Activated CD4-positive, alpha-beta T cell treated with anti-CD3 and anti-CD28 coated beads, Interleukin-10, Interleukin-2, amounts not matched to agents 100 ng/mL and 50 ng/mL, durations not matched to agents 16 hours and 8 hours (primary cell): ENCODE measurements around the gene MYBBP1A.

Experiments
- DNase-seq: peaks from one replicate; pipeline ENCODE4 v3.0.0-alpha.2; 2020

The MYBBP1A gene

GRCh38 chr17:4569591-4569990, 14.4 kb upstream of the MYBBP1A start:
- no peak for DNase-seq

DNA sequence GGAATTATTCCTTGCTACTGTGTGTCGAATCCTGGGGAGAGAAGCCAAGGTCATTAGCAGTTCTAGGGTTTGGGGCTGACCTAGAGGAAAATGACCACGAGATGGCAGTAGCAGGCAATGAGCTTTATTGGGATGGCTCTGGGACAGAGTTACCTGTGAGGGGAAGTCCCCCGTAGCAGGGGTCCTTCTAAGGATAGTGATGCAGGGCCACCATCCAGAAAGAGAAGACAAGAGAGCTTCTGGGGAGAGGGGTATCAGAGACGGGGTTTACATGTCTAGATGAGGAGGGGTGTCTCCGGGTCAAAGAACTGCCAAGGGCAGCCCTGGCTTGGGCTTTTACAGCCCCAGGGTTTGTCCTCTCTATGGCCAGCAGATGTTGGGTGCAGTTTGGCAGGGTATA, 11.6 kb upstream of the MYBBP1A start:
- peak; percentile 60 for DNase-seq

- DNase-seq = peak; percentile 80
These were observed 10.3 kb upstream of the MYBBP1A start for GRCh38 chr17:4565209-4566141.

DNA sequence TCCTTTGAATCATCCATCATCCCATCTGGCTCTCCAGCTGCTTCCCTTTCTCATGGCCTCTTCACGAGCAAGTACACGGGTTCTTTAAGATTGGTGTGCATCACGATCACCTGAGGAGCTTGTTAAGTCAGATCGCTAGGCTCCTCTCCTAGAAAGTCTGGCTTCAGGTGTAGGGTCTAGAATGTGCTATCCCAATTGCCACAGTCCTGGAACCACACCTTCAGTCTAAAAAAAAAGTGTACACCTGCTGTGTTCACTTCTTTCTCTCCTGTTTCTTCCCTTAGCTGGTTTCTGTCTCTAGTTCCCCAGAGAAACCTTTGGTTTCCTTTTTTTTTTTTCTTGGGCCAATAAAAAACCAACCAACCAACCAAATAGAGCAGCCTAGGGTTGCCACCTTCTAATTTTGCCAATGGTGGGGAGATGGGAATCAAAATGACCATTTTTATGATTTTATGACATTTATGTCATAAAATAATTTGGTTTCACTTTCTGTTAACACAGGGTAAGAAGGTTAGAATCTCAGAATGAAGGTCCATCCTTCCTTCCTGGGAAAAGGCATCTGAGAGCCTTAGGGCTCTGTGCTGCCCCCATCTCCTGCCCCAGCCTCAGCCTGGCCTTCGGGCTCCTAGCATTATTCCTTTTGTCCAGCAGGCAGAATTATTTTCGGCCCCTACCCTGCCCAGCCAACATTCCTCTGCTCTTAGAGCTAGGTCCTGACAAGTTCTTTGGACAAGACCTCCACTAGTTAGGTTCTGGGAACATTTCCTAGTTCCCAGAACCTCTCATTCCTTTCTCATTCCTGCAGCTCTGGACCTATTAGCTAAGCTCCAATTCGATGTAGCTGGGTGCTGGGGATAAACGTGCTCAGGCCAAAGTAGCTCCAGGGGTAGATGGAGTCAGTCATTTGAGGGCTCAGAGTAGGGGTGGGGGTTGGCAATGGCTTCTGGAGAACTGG, 7.1 kb upstream of the MYBBP1A start:
- no peak for DNase-seq

DNA sequence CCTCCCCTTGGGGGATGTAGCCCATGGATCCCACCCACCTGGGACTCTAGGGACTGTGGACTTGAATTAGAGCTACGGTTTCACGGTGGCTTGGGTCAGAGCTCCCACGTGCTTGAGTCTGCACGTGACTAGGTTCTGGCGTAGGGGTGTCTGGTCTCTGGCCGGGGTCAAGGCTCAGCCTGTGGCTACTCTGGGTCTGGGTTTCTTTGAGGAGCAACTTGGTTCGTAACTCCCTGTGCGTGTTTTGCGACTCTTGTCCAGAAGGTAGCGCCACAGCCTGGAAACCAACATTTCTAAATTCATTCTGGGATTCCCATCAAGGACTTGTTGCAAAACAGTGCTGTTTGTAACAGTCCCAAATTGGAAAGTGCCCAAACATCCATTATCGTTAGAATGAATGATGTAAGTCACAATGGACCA, 5.7 kb upstream of the MYBBP1A start:
- no peak for DNase-seq

DNA sequence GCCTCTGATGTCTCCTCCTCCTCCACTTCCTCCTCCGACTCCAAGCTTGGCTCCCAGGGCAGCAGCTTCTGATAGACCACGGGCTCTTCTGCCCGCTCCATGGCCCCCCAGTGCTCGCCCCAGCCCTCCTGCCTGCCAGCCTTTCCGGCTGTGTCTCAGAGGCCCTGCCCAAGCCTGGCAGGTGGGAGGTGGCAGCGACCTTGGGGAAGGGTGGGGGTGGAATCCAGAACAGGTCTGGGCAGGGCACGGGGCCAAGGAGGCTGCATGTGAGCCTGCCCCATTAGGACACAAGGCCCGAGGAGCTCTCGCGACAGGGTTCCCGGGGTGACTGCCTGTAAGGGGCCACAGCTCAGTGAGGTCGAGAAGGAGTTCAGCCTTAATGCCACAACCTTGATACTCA, 5.2 kb upstream of the MYBBP1A start, which contains the start of gene GGT6:
Gene GGT6, minus strand, starts transcription at position 157 of the 400 bp plus-strand sequence. Its CDS starts 56 bp downstream, at position 101.
- DNase-seq = no peak

GRCh38 chr17:4559966-4560365, 4.8 kb upstream of the MYBBP1A start:
- DNase-seq = no peak

DNA sequence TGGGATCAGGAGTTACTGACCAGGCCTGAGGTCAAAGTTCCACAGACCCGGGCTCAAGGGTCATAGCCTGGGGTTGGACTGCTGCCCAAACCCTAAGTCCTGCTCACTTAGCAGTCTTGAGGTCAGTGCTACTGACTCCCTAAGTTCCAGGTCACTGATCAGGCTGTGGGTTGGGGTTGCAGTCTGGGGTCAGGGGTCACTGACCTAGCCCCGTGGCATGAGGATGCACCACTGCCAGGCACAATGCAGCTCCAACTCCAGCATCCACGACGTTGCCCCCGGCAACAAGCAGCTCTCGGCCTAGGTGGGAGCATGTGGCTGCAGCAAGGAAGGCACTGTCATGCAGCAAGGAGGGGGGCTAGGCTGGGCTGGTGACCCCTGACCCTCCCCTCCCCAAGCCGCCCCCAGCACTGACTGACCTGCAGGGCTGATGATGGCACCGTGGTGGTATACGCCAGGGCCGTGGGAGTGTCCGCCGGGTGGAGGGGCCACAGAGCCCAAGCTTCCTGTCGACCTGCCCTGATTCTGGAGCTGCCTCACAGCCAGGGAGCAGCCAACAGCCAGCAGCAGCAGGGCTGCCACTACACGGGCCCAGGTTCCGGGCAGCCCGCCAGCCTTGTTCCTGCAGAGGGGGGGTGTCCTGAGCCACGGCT, 4.1 kb upstream of the MYBBP1A start:
- no peak for DNase-seq

- DNase-seq = no peak
These were observed 3.3 kb upstream of the MYBBP1A start for GRCh38 chr17:4558347-4558971.

DNA sequence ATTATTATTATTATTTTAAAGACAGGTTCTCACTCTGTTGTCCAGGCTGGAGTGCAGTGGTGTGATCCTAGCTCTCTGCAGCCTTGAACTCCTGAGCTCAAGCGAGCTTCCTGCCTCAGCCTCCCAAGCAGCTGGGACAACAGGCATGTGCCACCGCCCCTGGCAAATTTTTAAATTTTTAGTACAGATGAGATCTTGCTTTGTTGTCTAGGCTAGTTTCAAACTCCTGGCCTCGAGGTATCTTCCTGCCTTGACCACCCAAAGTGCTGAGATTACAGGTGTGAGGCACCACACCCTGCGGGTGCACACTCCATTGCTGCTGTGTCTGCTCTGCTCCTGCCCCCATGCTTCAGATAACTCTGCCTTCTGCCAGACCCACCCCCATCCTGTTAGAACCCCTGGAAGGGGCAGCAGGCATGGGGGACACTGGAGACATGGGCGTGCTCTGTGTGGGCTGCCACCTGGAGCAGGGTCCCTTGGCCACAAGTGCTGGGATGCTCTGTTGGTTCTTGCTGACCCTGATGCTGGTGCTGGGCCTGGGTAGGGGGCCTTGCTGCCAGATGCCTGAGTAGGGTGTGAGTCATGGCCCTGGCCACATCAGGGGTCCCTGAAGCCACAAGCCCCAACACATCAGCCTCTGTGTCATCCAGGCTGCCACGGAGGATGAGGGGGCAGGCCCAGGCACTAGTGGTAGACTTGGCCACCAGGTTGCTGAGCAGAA, 2.6 kb upstream of the MYBBP1A start:
- DNase-seq = no peak

DNA sequence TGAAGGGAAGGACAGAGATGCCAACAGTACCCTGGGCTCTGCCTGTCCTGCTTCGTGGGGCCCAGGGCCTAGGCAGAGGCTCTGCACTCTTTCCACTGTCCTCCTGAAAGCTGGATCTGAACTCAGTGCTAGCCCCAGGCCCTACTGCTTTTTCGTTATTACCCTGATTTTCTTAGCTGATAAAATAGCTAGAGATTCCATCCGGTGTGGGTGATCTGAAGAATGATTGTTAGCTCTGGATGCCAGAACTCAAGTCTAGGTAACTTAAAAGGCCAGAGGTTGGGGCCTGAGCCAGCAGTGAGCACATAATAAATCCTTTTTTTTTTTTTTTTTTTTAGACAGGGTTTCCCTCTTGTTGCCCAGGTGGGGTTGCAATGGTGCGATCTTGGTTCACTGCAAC, 1.8 kb upstream of the MYBBP1A start:
- no peak for DNase-seq

- DNase-seq = no peak
These were observed 932 bp upstream of the MYBBP1A start for GRCh38 chr17:4555873-4556759.

DNA sequence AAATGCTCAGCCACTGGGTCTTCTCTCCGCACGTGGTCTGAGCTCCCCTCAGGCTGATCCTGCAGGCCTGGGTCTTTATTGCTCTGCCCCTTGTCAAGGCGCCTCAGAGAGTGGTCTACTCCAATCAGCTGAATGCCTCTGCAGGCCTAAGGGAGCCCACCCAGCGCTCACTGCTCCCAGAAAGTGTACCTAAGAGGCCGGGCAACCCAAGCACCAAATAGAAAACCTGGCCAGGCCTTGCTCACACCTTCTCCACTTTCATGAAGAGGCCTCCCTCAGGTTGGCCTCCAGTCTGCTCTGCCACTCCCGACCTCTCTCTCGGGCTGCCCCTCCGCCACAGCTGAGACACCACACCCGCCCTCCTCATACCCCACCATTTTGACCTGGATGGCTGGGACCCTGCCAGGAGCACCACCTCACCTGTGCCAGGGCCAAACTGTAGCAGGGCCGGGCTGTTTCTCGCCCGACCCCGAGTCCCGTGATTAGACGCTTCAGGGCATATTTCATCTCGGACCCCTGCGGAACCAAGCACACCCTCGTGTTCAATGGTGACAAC, 665 bp downstream of the MYBBP1A start:
- DNase-seq = no peak

DNA sequence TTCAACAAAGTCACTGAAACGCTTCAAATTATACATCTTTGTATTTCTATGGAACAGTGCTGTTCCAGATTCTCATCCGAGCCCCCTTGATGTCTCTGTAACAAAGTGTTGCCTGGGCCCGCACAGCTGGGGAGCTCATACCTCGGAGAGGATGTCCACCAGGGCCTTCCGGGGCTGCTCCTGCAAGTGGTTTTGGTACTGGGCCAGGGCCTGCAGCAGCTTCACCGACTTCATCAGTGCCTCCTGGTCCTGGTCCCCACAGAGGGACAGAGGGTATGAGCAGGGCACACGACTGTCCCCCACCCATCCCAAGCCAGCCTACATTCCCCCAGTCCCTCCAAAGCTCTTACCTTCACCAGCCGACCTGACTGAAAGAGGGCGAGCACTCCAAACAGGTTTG, 1.5 kb downstream of the MYBBP1A start:
- no peak for DNase-seq

DNA sequence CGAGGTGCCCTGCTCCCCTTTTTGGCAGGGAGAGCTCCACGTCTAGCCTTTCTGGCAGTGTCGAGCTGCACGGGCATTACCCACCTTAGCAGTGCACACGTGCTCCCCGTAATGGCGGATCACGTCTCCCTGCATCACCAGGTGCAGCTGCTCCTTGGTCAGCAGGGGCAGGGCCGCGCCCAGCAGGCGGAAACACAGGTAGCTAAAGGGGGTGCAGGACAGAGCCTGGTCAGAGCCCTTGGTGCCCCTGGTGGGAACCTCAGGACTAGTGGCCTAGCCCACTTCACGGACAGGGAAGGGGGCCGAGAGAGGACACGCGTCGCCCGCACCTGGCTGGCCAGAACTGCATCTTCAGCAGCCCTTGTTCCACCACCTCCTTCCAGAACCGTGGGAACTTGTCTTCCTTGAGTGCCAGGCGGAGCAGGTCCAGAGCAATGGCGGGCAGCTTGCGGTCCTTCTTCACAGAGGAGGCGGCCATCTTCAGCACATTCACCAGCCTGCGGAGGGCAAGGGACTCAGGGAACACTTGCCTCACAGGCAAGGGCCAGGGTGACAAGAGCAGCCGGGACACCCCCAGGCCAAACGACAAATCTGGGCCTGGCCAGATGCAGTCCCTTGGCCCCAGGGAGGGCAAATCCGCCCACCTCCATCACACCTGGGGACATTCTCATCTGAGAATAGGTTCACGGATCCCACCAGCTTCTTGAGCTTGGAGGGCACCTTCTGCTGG, 3.2 kb downstream of the MYBBP1A start:
- no peak for DNase-seq

DNA sequence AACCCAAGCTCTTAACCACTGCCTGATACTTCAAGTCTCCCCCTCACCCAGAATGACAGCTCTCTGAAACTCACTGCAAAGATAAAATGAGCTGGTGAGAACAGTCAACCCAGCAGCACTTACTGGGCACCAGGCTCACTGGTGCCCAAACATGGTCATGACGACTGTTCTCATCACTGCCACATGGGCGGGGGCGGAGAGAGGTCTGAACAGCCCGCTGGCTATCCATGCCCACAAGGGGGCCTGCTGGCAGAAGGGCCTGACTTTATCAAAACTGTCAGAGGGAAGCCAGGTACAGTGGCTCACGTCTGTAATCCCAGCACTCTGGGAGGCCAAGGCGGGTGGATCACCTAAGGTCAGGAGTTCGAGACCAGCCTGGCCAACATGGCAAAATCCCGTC, 4.0 kb downstream of the MYBBP1A start:
- DNase-seq = peak; percentile 41

- no peak for DNase-seq
These were observed 4.6 kb downstream of the MYBBP1A start for GRCh38 chr17:4550534-4551039.

DNA sequence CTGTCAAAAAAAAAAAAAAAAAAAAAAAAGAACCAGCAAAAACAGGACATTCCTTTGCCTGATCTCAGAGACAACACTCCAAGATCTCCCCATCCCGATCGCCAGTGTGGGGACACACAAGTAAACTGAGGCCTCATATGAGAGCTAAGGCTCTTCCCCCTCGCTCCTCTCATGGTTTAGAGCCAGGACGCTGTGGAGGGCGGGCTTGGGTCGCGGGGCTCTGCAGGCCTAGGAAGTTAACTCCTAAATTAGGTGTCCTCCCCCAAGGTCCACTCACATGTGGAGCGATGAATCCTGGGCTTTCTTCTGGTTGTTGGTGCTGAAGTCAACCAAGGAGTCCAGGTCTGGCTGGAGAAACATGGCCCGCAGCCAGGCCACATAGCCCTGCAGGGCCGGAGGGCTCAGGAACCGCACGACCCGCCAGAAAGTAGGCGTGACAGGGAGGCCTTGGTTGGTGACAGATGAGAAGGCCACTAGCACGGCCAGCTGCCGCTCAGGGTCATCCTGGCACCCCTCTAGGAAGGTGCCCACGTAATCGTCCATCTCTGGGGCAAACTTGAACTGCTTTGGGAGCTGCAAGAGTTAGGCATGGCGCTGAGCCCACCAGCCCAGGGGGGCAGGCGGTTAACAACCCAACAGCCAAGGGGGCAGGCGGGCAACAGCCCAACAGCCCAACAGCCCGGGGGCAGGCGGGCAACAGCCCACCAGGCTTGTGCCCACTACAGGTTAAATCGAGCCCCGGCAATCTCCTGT, 5.2 kb downstream of the MYBBP1A start:
- DNase-seq = no peak
